ENCODE measurements around the gene MFSD8.
"Not testable (repeated sequence)": the region's sequence is repeated elsewhere in the genome, so short reads cannot be mapped to it uniquely, and the experiment has no call there.

MFSD8 gene, protein sequence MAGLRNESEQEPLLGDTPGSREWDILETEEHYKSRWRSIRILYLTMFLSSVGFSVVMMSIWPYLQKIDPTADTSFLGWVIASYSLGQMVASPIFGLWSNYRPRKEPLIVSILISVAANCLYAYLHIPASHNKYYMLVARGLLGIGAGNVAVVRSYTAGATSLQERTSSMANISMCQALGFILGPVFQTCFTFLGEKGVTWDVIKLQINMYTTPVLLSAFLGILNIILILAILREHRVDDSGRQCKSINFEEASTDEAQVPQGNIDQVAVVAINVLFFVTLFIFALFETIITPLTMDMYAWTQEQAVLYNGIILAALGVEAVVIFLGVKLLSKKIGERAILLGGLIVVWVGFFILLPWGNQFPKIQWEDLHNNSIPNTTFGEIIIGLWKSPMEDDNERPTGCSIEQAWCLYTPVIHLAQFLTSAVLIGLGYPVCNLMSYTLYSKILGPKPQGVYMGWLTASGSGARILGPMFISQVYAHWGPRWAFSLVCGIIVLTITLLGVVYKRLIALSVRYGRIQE

GRCh38 chr4:127965062-127965802 is at the start of gene MFSD8, which contains the start of gene ABHD18:
Gene MFSD8 (minus strand): TSS chr4:127965173. CDS start chr4:127965133, 40 bp downstream.
Gene ABHD18 (plus strand): TSS chr4:127965406. CDS start chr4:127982956, 17,550 bp downstream.
- H3K4me3 ChIP-seq (ENCODE audit: low read depth, low read length) = peak within 1 kb of the TSS; percentile 97
- H3K4me2 ChIP-seq (ENCODE audit: low read length) = peak within 1 kb of the TSS; percentile 81
- peak within 1 kb of the TSS; percentile 96 for H3K27ac ChIP-seq
- H3K36me3 ChIP-seq (ENCODE audit: control insufficient read depth, insufficient read depth, low read length) = no peaks in the 10 kb centered on the region
- TF ChIP-seq, protein P1, sequence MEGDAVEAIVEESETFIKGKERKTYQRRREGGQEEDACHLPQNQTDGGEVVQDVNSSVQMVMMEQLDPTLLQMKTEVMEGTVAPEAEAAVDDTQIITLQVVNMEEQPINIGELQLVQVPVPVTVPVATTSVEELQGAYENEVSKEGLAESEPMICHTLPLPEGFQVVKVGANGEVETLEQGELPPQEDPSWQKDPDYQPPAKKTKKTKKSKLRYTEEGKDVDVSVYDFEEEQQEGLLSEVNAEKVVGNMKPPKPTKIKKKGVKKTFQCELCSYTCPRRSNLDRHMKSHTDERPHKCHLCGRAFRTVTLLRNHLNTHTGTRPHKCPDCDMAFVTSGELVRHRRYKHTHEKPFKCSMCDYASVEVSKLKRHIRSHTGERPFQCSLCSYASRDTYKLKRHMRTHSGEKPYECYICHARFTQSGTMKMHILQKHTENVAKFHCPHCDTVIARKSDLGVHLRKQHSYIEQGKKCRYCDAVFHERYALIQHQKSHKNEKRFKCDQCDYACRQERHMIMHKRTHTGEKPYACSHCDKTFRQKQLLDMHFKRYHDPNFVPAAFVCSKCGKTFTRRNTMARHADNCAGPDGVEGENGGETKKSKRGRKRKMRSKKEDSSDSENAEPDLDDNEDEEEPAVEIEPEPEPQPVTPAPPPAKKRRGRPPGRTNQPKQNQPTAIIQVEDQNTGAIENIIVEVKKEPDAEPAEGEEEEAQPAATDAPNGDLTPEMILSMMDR (IDR thresholded peaks at IDR 0.05) = peak; percentile 17
- H3K79me2 ChIP-seq = peaks cover 3% of the 10 kb centered on the region
- no peaks in the 10 kb centered on the region for H3K4me1 ChIP-seq
- no peaks in the 10 kb centered on the region for H3K27me3 ChIP-seq (ENCODE audit: control insufficient read depth, insufficient read depth, low read length)
- H3K9ac ChIP-seq = peak within 1 kb of the TSS; percentile 43
- peak within 1 kb of the TSS; percentile 96 for H2AFZ ChIP-seq
- H3K9me3 ChIP-seq (ENCODE audit: control insufficient read depth, low read length) = no peaks in the 10 kb centered on the region

- H3K4me1 ChIP-seq = no peaks in the 10 kb centered on the region
- TF ChIP-seq, protein P1 (IDR thresholded peaks at IDR 0.05) = no peak
- no peak overlapping the region for H3K4me3 ChIP-seq (ENCODE audit: low read depth, low read length)
- H2AFZ ChIP-seq = no peak overlapping the region
- no peak overlapping the region for H3K9ac ChIP-seq
- H3K4me2 ChIP-seq (ENCODE audit: low read length) = no peak overlapping the region
- H3K36me3 ChIP-seq (ENCODE audit: control insufficient read depth, insufficient read depth, low read length) = no peaks in the 10 kb centered on the region
- H3K27ac ChIP-seq = no peak overlapping the region
- no peaks in the 10 kb centered on the region for H3K27me3 ChIP-seq (ENCODE audit: control insufficient read depth, insufficient read depth, low read length)
- H3K79me2 ChIP-seq = no peaks in the 10 kb centered on the region
- H3K9me3 ChIP-seq (ENCODE audit: control insufficient read depth, low read length) = no peaks in the 10 kb centered on the region
These were observed 44.5 kb upstream of the MFSD8 start for GRCh38 chr4:128009428-128009827.

GRCh38 chr4:128006592-128006991 is 41.6 kb upstream of the MFSD8 start:
- H3K9me3 ChIP-seq (ENCODE audit: control insufficient read depth, low read length) = no peaks in the 10 kb centered on the region
- no peak overlapping the region for H2AFZ ChIP-seq
- H3K9ac ChIP-seq = no peak overlapping the region
- no peak overlapping the region for H3K27ac ChIP-seq
- H3K4me3 ChIP-seq (ENCODE audit: low read depth, low read length) = no peak overlapping the region
- H3K27me3 ChIP-seq (ENCODE audit: control insufficient read depth, insufficient read depth, low read length) = no peaks in the 10 kb centered on the region
- H3K4me1 ChIP-seq = no peaks in the 10 kb centered on the region
- H3K36me3 ChIP-seq (ENCODE audit: control insufficient read depth, insufficient read depth, low read length) = no peaks in the 10 kb centered on the region
- TF ChIP-seq, protein P1 (IDR thresholded peaks at IDR 0.05) = no peak
- no peak overlapping the region for H3K4me2 ChIP-seq (ENCODE audit: low read length)
- no peaks in the 10 kb centered on the region for H3K79me2 ChIP-seq

DNA sequence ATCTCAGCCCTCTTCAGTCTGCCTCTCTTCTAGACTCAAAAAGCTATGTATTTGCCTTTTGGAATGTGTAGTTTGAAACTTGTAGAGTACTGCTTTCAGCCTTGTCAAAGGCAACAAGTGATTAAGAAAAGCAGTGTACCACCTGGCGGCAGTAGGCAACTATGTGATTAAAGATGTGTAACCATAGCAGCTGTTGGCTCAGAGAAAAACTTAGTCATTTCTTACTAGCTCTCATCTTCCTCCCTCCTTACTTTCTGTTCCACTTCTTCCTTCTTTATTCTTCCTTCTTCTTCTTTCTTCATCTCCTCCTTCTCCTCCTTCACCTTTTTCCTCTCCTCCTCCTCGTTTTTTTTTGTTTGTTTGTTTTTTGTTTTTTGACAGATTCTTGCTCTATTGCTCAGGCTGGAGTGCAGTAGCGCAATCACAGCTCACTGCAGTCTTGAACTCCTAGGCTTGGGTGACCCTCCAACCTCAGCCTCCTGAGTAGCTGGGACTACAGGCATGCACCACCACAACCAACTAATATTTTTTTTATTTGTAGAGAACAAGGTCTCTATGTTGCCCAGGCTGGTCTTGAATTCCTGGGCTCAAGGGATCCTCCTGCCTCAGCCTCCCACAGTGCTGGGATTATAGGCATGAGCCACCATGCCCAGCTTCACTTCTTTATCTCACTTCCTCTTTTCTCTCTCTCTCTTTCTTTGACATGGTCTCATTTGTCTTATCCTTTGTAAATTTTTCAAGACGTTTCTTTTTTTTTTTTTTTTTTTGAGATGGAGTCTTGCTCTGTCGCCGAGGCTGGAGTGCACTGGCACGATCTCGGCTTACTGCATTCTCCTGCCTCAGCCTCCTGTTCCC is 32.8 kb upstream of the MFSD8 start:
- H3K4me1 ChIP-seq = no peaks in the 10 kb centered on the region
- H3K79me2 ChIP-seq = no peaks in the 10 kb centered on the region
- TF ChIP-seq, protein P1 (IDR thresholded peaks at IDR 0.05) = no peak

DNA sequence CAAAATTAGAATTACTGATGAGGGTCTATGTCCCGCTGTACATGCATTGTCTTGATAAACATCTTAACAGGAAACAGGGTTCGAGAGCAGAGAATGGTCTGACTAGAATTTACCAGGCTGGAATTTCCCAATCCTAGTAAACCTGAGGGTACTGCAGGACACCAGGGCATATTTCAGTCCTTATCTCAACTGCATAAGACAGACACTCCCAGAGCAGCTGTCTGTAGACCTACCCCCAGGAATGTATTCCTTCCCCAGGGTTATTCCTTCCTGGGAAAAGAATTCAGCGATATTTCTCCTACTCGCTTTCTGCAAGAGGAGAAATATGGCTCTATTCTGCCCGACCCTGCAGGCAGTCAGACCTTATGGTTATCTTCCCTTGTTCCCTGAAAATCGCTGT is 31.5 kb upstream of the MFSD8 start:
- H3K36me3 ChIP-seq (ENCODE audit: control insufficient read depth, insufficient read depth, low read length); H3K27ac ChIP-seq; H3K4me3 ChIP-seq (ENCODE audit: low read depth, low read length); H3K79me2 ChIP-seq; H3K9me3 ChIP-seq (ENCODE audit: control insufficient read depth, low read length); H3K9ac ChIP-seq; H2AFZ ChIP-seq; H3K4me2 ChIP-seq (ENCODE audit: low read length); H3K27me3 ChIP-seq (ENCODE audit: control insufficient read depth, insufficient read depth, low read length); H3K4me1 ChIP-seq: not testable (repeated sequence)

More for the DNA sequence above, 32.8 kb upstream of the MFSD8 start:
- Histone ChIP-seq H3K9me3 (ENCODE audit: control insufficient read depth, low read length) (no peaks in the 10 kb centered on the region), H3K4me2 (ENCODE audit: low read length) (no peak overlapping the region), H3K27me3 (ENCODE audit: control insufficient read depth, insufficient read depth, low read length) (no peaks in the 10 kb centered on the region), H3K4me3 (ENCODE audit: low read depth, low read length) (no peak overlapping the region), H2AFZ (no peak overlapping the region), H3K9ac (no peak overlapping the region), H3K36me3 (ENCODE audit: control insufficient read depth, insufficient read depth, low read length) (no peaks in the 10 kb centered on the region), H3K27ac (no peak overlapping the region)
